HepG2 (cell line): Measurements from ENCODE around the gene TJP2. TPM values are rescaled to one million over a fixed set of nuclear protein-coding genes. Genes with fewer than 3 reads are reported as not detected.

ENCODE experiments used
- ATAC-seq: fragments of 200-7000 bp; cut with Tn5 transposase; 3 replicates; pipeline ENCODE4 v1.9.1; 2020; ENCODE audit warnings: mild to moderate bottlenecking, moderate library complexity
- BruUV-seq: library from RNA; stranded (reverse); fragments of 400-500 nt; replicated peaks from 2 replicates; lab custom pipeline; 2021; lab: Mats Ljungman, UMichigan
- CTCF ChIA-PET: fragments of 300-600 bp; formaldehyde crosslinking; extraction: SDS; loops from one replicate; lab custom pipeline; 2021; ENCODE audit warnings: low total read pairs, inconsistent platforms, low intra/inter-chr PET ratio; lab: Yijun Ruan, JAX
- POLR2A ChIA-PET: fragments of 350-600 bp; sonication (Branson Sonifier 250); formaldehyde crosslinking; loops from one replicate; lab custom pipeline; 2020; ENCODE audit warnings: antibody characterized with exemption, inconsistent platforms; lab: Yijun Ruan, JAX
- DNase-seq: peaks from one replicate; pipeline ENCODE4 v3.0.0-alpha.2; 2015; ENCODE audit warnings: low spot score
- FAIRE-seq: peaks from 3 replicates; lab custom pipeline; 2011; peaks lifted over from hg19 to GRCh38; lab: Jason Lieb, UNC
- H2AFZ ChIP-seq: one replicate; pipeline ENCODE4 v1.6.1; 2011; ENCODE audit warnings: low read length, inconsistent platforms
- H3K27ac ChIP-seq: fragments of 300-600 bp; 3 replicates; pipeline ENCODE4 v1.8.0; 2011; ENCODE audit warnings: mixed run types, mild to moderate bottlenecking, mixed read lengths, low read length, inconsistent platforms; ENCODE audit not compliant: insufficient read depth; ENCODE audit errors: extremely low read length
- H3K27me3 ChIP-seq, 2 experiments: fragments of 200-600 bp in 1 of 2; 2 replicates in 1 of 2; 3 replicates in 1 of 2; pipeline versions ENCODE4 v1.6.0 to v1.8.0; 2011; ENCODE audit warnings: low read length in 2 of 2, mild to moderate bottlenecking in 2 of 2, moderate library complexity in 2 of 2, inconsistent platforms in 1 of 2; ENCODE audit not compliant: insufficient read depth in 2 of 2, control insufficient read depth in 1 of 2
- H3K36me3 ChIP-seq, 2 experiments: fragments of 200-600 bp in 1 of 2; replicated peaks in 1 of 2; 2 replicates in 1 of 2; 3 replicates in 1 of 2; pipeline versions ENCODE4 v1.5.1 to v1.8.0; 2011; ENCODE audit warnings: low read length in 2 of 2, inconsistent platforms in 1 of 2; ENCODE audit not compliant: insufficient read depth in 2 of 2, control insufficient read depth in 1 of 2
- H3K4me1 ChIP-seq: 2 replicates; pipeline ENCODE4 v1.5.1; 2012; ENCODE audit warnings: low read length, inconsistent platforms; ENCODE audit not compliant: insufficient read depth
- H3K4me2 ChIP-seq: 2 replicates; pipeline ENCODE4 v1.6.0; 2011; ENCODE audit warnings: low read depth, low read length, inconsistent platforms
- H3K4me3 ChIP-seq, 3 experiments: fragments of 200-600 bp in 1 of 3; sonication (generic), shearing (Covaris generic) in 1 of 3; replicated peaks in 1 of 3; 2 replicates each; pipeline ENCODE4 v1.5.1; 2011 to 2016; ENCODE audit warnings: low read length in 3 of 3, inconsistent platforms in 2 of 3, low read depth in 2 of 3, mild to moderate bottlenecking in 2 of 3, control low read depth in 1 of 3, mixed read lengths in 1 of 3; ENCODE audit not compliant: insufficient read depth in 1 of 3
- H3K79me2 ChIP-seq: one replicate; pipeline ENCODE4 v1.6.1; 2011; ENCODE audit warnings: low read length, inconsistent platforms; ENCODE audit not compliant: insufficient read depth
- H3K9ac ChIP-seq: 2 replicates; pipeline ENCODE4 v1.6.0; 2011; ENCODE audit warnings: mild to moderate bottlenecking, low read depth, low read length, inconsistent platforms; ENCODE audit not compliant: insufficient read depth
- H3K9me3 ChIP-seq: 2 replicates; pipeline ENCODE4 v1.5.1; 2012; ENCODE audit warnings: mild to moderate bottlenecking, low read length
- H4K20me1 ChIP-seq: 2 replicates; pipeline ENCODE4 v1.6.0; 2011; ENCODE audit warnings: inconsistent platforms, mild to moderate bottlenecking, low read length, moderate library complexity; ENCODE audit not compliant: insufficient read depth
- ARHGAP35 ChIP-seq: sonication (generic); formaldehyde crosslinking; IDR thresholded peaks from 2 replicates; pipeline ENCODE4 v1.9.0; 2022; ENCODE audit warnings: mild to moderate bottlenecking, inconsistent platforms, moderate library complexity, missing genetic modification reagents, borderline replicate concordance
- FIP1L1 ChIP-seq: fragments of 200-400 bp; formaldehyde crosslinking; IDR thresholded peaks from 2 replicates; pipeline ENCODE4 v1.6.1; 2018; ENCODE audit warnings: low read depth, mild to moderate bottlenecking, low read length, moderate library complexity, borderline replicate concordance; ENCODE audit not compliant: insufficient read depth
- HDAC2 ChIP-seq: sonication (generic); formaldehyde crosslinking; IDR thresholded peaks from 2 replicates; pipeline ENCODE4 v1.4.0; 2020; ENCODE audit warnings: missing genetic modification reagents
- MAFF ChIP-seq: IDR thresholded peaks from 2 replicates; pipeline ENCODE4 v1.6.1; 2011; ENCODE audit warnings: low read depth, low read length, improper control_type of control experiment
- PITX1 ChIP-seq: sonication (generic); formaldehyde crosslinking; IDR thresholded peaks from 2 replicates; pipeline ENCODE4 v1.5.1; 2020; ENCODE audit warnings: mild to moderate bottlenecking, missing genetic modification reagents
- RARG ChIP-seq: sonication (generic); formaldehyde crosslinking; IDR thresholded peaks from 2 replicates; pipeline ENCODE4 v1.4.0; 2020; ENCODE audit warnings: low read depth, mild to moderate bottlenecking, missing genetic modification reagents
- XBP1 ChIP-seq: sonication (generic); formaldehyde crosslinking; IDR thresholded peaks from 2 replicates; pipeline ENCODE4 v1.5.0; 2020; ENCODE audit warnings: missing genetic modification reagents
- ZFP1 ChIP-seq: IDR thresholded peaks from 2 replicates; pipeline ENCODE4 v1.6.1; 2016
- ZFYVE20 ChIP-seq: sonication (generic); formaldehyde crosslinking; IDR thresholded peaks from 2 replicates; pipeline ENCODE4 v1.8.0; 2023; ENCODE audit warnings: low read depth, mild to moderate bottlenecking, moderate library complexity, missing genetic modification reagents, borderline replicate concordance
- ZNF143 ChIP-seq: sonication (generic); formaldehyde crosslinking; IDR thresholded peaks from 2 replicates; pipeline ENCODE4 v1.4.0; 2020; ENCODE audit warnings: missing genetic modification reagents
- ZNF430 ChIP-seq: sonication (generic); formaldehyde crosslinking; IDR thresholded peaks from 2 replicates; pipeline ENCODE4 v1.9.0; 2021; ENCODE audit warnings: mild to moderate bottlenecking, missing genetic modification reagents
- ZNF572 ChIP-seq: sonication (generic); formaldehyde crosslinking; IDR thresholded peaks from 2 replicates; pipeline ENCODE4 v1.5.1; 2020; ENCODE audit warnings: mild to moderate bottlenecking, missing genetic modification reagents
- ZNF605 ChIP-seq: sonication (generic); formaldehyde crosslinking; IDR thresholded peaks from 2 replicates; pipeline ENCODE4 v1.8.0; 2022; ENCODE audit warnings: mild to moderate bottlenecking, missing genetic modification reagents
- ZNF703 ChIP-seq: sonication (generic); formaldehyde crosslinking; IDR thresholded peaks from 2 replicates; pipeline ENCODE4 v1.5.1; 2020; ENCODE audit warnings: missing genetic modification reagents, mild to moderate bottlenecking, moderate library complexity, borderline replicate concordance
- ZSCAN21 ChIP-seq: sonication (generic); formaldehyde crosslinking; IDR thresholded peaks from 2 replicates; pipeline ENCODE4 v1.8.0; 2022; ENCODE audit warnings: mild to moderate bottlenecking, missing genetic modification reagents, moderate library complexity, borderline replicate concordance
- WGBS: methylation state at CpG from one replicate; pipeline ENCODE4 v1.1.6; 2017; ENCODE audit warnings: low lambda C conversion rate; 5-methylcytosine and 5-hydroxymethylcytosine counted together
- in situ Hi-C: cut with HindIII; loops from 2 replicates; pipeline ENCODE4 v1.10.0; 2017; ENCODE audit warnings: low pct_unique_long_range_greater_than_20kb; ENCODE audit not compliant: extremely low pct_ligation_motif_present
- intact Hi-C: fragments of 100-400 bp; cut with micrococcal nuclease; formaldehyde crosslinking; loops from one replicate; pipeline ENCODE4 v1.10.0; 2022; ENCODE audit not compliant: unreplicated experiment
- polyA plus RNA-seq, 8 experiments: library from polyadenylated mRNA; depleted of rRNA in 3 of 8; stranded (reverse) in 7 of 8; unstranded in 1 of 8; fragments of >200 nt; fragmentation: Illumina TruSeq in 4 of 8; extraction: Trizol in 4 of 8; gene quantifications; 2 replicates each; pipeline versions ENCODE4 v1.2.1 to v1.2.3, GENCODE V29; 2011 to 2016; ENCODE audit warnings: low read depth in 4 of 8, missing spikeins in 1 of 8, mixed read lengths in 1 of 8; ENCODE audit not compliant: insufficient read depth in 1 of 8
- total RNA-seq, 5 experiments: library from RNA; depleted of rRNA; stranded (reverse); fragments of >200 nt; fragmentation: Illumina TruSeq; extraction: Trizol; gene quantifications; 2 replicates each; pipeline ENCODE4 v1.2.3, GENCODE V29; 2016; ENCODE audit warnings: low read depth in 1 of 5
- TF ChIP-seq, protein P1 (sequence below): sonication (generic); formaldehyde crosslinking; IDR thresholded peaks from 2 replicates; pipeline ENCODE4 v1.8.0; 2022; ENCODE audit warnings: mild to moderate bottlenecking, missing genetic modification reagents
- TF ChIP-seq, protein P2 (sequence below): sonication (generic); formaldehyde crosslinking; IDR thresholded peaks from 2 replicates; pipeline ENCODE4 v1.4.0; 2020; ENCODE audit warnings: missing genetic modification reagents
- TF ChIP-seq, protein P3 (sequence below): sonication (generic); formaldehyde crosslinking; IDR thresholded peaks from 2 replicates; pipeline ENCODE4 v1.5.1; 2020; ENCODE audit warnings: missing genetic modification reagents, mild to moderate bottlenecking, borderline replicate concordance
- TF ChIP-seq, protein P4 (sequence below): IDR thresholded peaks from 2 replicates; pipeline ENCODE4 v1.6.1; 2016; ENCODE audit warnings: mild to moderate bottlenecking, missing biosample characterization, missing genetic modification reagents

TJP2 gene
- total and polyA plus RNA-seq, 2 of the 13 experiments (the other 11 are each of a cell fraction or from before 2014, with no cell fraction given), result 109 to 110 TPM

DNA sequence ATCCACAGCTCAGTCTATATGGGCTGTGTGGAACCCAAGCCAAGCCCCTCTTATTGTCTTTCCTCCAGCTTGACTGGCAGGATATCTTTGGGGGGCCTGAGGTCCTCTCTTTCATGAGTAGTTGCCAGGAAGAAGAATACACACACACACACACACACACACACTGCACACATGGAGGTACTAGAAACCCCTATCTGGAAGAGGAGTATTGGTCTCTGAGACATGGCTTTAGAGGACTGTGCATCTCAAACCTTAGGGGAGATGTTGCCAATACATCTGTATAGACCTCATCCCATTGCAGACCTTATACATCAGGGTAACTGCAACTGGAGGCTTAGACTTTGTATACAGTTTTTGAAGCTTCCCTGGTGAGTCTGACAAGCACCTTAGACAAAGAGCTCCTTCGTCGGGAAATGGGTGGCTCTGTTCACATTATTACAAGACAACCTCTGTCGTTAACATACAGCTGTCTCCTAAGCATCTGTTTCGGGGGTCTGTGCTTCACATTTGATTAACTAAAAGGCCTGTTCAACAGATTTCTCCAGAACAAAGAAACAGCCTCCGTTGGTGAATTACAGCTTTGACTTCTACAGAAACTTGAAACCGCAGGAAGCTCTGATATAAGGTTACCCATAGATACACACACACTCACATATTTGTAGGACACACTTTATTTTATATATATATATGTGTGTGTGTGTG is 145.4 kb downstream of the TJP2 start:
- DNase-seq (no peak), FAIRE-seq (no peak), ATAC-seq (no peak)
- no TSS peak for BruUV-seq
- WGBS, result 3% methylated on average over 4 of the region's 6 CpGs
- H3K27me3 ChIP-seq, result peaks cover 3 to 32% of the 10 kb centered on the region in 2 experiments; a peak in 3 of 5 replicates
- peaks cover 3% of the 10 kb centered on the region for H3K4me1 ChIP-seq
- H3K9me3 ChIP-seq, result no peaks in the 10 kb centered on the region
- H3K9ac ChIP-seq, result no peak overlapping the region
- H3K79me2 ChIP-seq, result no peaks in the 10 kb centered on the region
- CTCF ChIA-PET, result no interaction called here
- no peak overlapping the region for H3K27ac ChIP-seq
- no peaks in the 10 kb centered on the region for H3K36me3 ChIP-seq
- no peak overlapping the region for H2AFZ ChIP-seq
- in situ Hi-C loops (no loop called here), intact Hi-C loops (no loop called here)
- H3K4me2 ChIP-seq, result no peak overlapping the region
- H4K20me1 ChIP-seq, result no peaks in the 10 kb centered on the region; the same call in 1 of the 2 replicates
- POLR2A ChIA-PET, result no interaction called here
- TF ChIP-seq ZNF605 (no peak), ZFYVE20 (CRISPR knock-in tag) (no peak), ZNF572 (no peak), ZNF430 (no peak), HDAC2 (CRISPR knock-in tag) (no peak), XBP1 (CRISPR knock-in tag) (no peak), ARHGAP35 (no peak), FIP1L1 (no peak), ZFP1 (CRISPR knock-in tag) (no peak), ZNF143 (CRISPR knock-in tag) (no peak), PITX1 (CRISPR knock-in tag) (no peak), MAFF (no peak), RARG (CRISPR knock-in tag) (no peak), ZNF703 (CRISPR knock-in tag) (no peak), ZSCAN21 (CRISPR knock-in tag) (no peak)
- TF ChIP-seq, protein P1, sequence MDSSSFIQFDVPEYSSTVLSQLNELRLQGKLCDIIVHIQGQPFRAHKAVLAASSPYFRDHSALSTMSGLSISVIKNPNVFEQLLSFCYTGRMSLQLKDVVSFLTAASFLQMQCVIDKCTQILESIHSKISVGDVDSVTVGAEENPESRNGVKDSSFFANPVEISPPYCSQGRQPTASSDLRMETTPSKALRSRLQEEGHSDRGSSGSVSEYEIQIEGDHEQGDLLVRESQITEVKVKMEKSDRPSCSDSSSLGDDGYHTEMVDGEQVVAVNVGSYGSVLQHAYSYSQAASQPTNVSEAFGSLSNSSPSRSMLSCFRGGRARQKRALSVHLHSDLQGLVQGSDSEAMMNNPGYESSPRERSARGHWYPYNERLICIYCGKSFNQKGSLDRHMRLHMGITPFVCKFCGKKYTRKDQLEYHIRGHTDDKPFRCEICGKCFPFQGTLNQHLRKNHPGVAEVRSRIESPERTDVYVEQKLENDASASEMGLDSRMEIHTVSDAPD (CRISPR knock-in tag), result no peak
- TF ChIP-seq, protein P2, sequence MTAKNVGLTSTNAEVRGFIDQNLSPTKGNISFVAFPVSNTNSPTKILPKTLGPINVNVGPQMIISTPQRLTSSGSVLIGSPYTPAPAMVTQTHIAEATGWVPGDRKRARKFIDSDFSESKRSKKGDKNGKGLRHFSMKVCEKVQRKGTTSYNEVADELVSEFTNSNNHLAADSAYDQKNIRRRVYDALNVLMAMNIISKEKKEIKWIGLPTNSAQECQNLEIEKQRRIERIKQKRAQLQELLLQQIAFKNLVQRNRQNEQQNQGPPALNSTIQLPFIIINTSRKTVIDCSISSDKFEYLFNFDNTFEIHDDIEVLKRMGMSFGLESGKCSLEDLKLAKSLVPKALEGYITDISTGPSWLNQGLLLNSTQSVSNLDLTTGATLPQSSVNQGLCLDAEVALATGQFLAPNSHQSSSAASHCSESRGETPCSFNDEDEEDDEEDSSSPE, result no peak
- TF ChIP-seq, protein P3, sequence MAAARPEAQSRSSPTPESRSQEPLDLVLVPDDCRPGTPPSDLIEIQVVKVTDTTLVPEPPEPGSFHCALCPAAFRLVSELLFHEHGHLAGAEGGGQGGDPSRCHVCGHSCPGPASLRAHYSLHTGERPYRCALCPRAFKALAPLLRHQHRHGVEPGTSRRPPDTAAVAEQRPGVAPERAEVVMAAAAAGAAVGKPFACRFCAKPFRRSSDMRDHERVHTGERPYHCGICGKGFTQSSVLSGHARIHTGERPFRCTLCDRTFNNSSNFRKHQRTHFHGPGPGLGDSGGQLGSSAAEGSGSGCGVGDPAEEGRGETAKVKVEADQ, result no peak
- TF ChIP-seq, protein P4, sequence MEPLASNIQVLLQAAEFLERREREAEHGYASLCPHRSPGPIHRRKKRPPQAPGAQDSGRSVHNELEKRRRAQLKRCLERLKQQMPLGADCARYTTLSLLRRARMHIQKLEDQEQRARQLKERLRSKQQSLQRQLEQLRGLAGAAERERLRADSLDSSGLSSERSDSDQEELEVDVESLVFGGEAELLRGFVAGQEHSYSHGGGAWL (CRISPR knock-in tag), result no peak
- no peak overlapping the region for H3K4me3 ChIP-seq
